Lower leg skin (tissue), 4 donors: ENCODE data around the gene CLASP1. TPM values are rescaled to one million over a fixed set of nuclear protein-coding genes. Genes with fewer than 3 reads are reported as not detected.

Source experiments
- DNase-seq, 2 donors: peaks; one replicate each; pipeline ENCODE4 v3.0.0-alpha.2; 2019; ENCODE audit warnings: low spot score in 2 of 2
- H3K4me3 ChIP-seq: fragments of 200-600 bp; sonication (generic); 2 replicates; pipeline ENCODE4 v1.5.1; 2017; ENCODE audit warnings: mild to moderate bottlenecking, low read depth; ENCODE audit not compliant: poor library complexity, severe bottlenecking
- POLR2A ChIP-seq, 2 donors: fragments of 450-650 bp; IDR thresholded peaks; one replicate each; pipeline ENCODE4 v1.6.1; 2016 to 2017; ENCODE audit warnings: antibody characterized with exemption in 2 of 2, mild to moderate bottlenecking in 1 of 2, moderate library complexity in 1 of 2
- WGBS, 2 donors: methylation state at CpG; one replicate each; pipeline ENCODE4 v1.1.5; 2018; 5-methylcytosine and 5-hydroxymethylcytosine counted together
- intact Hi-C: fragments of 100-400 bp; cut with DNase I; formaldehyde crosslinking; loops from one replicate; pipeline ENCODE4 v1.15.0; 2023; ENCODE audit warnings: low total_unique reads
- total RNA-seq, 4 donors: library from RNA; depleted of rRNA; stranded (reverse); fragments of >200 nt; gene quantifications; one replicate each; pipeline ENCODE4 v1.1.0, GENCODE V29; 2016
- TF ChIP-seq, protein P1 (sequence below), 3 donors: fragments of 450-650 bp; IDR thresholded peaks; one replicate each; pipeline ENCODE4 v1.5.1; 2016; ENCODE audit warnings: antibody characterized with exemption in 3 of 3, mild to moderate bottlenecking in 3 of 3, moderate library complexity in 2 of 3

The CLASP1 gene
- total RNA-seq, 4 donors from 2014 or later: 56.8 to 88.4 (median 69.0) TPM

DNA sequence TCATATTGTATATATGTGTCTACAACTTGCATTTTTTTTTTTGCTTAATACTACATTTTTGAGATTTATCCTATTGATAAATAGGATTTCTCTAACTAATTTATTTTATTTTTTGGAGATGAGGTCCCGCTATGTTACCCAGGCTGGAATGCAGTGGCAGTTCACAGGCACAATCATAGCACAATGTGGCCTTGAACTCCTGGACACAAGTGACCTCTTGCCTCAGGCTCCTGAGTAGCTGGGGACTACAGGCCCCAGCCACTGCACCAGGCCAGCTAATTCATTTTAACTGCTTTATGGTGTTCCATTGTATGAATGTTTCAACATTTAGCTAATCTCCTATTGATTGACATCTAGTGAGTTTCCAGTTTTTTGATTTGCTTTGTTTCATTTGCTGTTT lies 16.8 kb upstream of the CLASP1 start:
- 100% methylated on average over 1 of the region's 1 CpG for WGBS, 2 donors
- intact Hi-C loops: no loop called here
- H3K4me3 ChIP-seq: no peak overlapping the region
- TF ChIP-seq, protein P1, sequence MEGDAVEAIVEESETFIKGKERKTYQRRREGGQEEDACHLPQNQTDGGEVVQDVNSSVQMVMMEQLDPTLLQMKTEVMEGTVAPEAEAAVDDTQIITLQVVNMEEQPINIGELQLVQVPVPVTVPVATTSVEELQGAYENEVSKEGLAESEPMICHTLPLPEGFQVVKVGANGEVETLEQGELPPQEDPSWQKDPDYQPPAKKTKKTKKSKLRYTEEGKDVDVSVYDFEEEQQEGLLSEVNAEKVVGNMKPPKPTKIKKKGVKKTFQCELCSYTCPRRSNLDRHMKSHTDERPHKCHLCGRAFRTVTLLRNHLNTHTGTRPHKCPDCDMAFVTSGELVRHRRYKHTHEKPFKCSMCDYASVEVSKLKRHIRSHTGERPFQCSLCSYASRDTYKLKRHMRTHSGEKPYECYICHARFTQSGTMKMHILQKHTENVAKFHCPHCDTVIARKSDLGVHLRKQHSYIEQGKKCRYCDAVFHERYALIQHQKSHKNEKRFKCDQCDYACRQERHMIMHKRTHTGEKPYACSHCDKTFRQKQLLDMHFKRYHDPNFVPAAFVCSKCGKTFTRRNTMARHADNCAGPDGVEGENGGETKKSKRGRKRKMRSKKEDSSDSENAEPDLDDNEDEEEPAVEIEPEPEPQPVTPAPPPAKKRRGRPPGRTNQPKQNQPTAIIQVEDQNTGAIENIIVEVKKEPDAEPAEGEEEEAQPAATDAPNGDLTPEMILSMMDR (IDR thresholded peaks at IDR 0.05): no peak
- TF ChIP-seq POLR2A (IDR thresholded peaks at IDR 0.05): no peak
- DNase-seq: no peak

DNA sequence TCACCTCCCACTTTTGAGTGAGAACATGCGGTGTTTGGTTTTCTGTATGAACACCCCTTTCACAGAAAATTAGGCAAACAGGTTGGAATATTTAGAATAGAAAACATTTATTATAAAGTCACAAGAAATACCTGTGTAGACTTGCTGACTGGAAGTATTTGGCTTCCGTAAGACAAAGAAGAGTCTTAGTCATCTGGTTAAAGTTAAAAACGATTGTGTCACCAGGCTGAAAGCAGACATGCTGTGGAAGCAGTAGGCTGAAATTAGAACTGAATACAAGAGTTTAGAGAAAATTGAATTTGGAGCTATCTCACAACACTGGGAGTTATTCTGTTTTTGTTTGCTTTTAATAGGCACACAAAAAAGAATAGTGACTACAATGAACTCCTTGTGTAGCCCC lies 16.2 kb upstream of the CLASP1 start:
- no peak for TF ChIP-seq POLR2A (IDR thresholded peaks at IDR 0.05)
- TF ChIP-seq, protein P1 (IDR thresholded peaks at IDR 0.05): no peak
- intact Hi-C loops: no loop called here
- H3K4me3 ChIP-seq: no peak overlapping the region
- no peak for DNase-seq
- 39 to 46% methylated on average over 3 of the region's 3 CpGs for WGBS, 2 donors

DNA sequence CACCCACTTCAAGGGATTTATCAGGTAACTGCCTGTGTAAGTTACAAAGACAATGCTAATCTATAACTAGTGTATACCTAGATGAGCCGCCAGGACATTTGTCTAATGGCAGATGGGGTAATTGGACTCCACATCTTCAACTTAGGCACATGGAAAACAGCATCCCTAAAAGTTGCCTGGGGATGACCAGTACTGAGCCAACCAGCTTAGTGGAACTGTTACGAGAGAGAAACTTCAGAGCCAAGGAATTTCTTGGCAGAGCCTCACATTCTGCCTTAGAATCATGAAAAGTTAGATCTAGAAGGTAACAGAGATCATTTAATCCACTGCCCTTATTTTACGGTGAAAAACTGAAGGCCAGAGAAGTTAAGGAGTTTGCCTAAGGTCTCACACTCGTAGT lies 15.5 kb upstream of the CLASP1 start:
- 60 to 66% methylated on average over 4 of the region's 4 CpGs for WGBS, 2 donors

DNA sequence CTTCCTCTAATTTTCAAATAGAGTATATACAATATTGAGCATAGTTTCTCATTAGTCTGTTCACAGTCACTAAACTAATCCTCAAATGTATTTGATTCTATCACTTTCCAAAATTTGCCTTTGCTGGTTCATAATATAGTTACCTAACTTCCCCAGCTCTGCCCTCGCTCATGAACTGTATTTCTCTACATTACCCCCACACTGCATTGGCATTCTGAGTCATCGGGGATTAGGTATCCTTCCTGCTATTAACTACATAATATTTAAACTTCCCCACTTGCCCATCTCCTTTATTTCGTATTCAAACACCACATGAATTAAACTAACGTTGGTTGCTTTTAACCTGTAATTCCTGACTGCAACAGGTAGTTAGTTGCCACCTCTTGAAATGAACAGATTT lies 14.8 kb upstream of the CLASP1 start:
- intact Hi-C loops: loop anchor here (5.0 kb wide), 1 partner anchor 1323 kb away; no protein-coding TSS in a partner anchor
- WGBS, 2 donors: 90 to 93% methylated on average over 4 of the region's 4 CpGs
- TF ChIP-seq, protein P1 (IDR thresholded peaks at IDR 0.05): no peak
- no peak for TF ChIP-seq POLR2A (IDR thresholded peaks at IDR 0.05)
- DNase-seq: no peak
- H3K4me3 ChIP-seq: no peak overlapping the region

More for the DNA sequence above, 15.5 kb upstream of the CLASP1 start:
- no peak for TF ChIP-seq POLR2A (IDR thresholded peaks at IDR 0.05)
- TF ChIP-seq, protein P1 (IDR thresholded peaks at IDR 0.05): no peak
- H3K4me3 ChIP-seq: no peak overlapping the region
- intact Hi-C loops: loop anchor here (5.0 kb wide), 1 partner anchor 1323 kb away; no protein-coding TSS in a partner anchor
- no peak for DNase-seq

DNA sequence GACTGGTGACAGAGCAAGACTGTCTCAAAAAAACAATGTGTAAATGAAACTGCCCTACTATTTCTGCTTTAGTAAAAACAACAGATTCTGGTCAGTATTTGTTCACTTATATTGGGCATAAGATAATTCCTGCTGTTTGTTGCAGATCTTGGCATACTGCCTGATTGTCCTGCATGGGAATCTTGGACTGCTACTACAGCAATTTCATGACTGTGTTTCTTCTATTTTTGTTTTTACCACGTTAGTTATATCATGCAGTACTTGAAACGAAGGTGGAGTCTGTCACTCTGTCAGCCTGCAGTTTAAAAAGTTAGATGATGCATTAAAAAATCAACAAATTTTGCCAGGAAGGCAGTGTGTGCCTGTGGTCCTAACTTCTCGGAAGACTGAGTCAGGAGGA lies 14.2 kb upstream of the CLASP1 start:
- no peak overlapping the region for H3K4me3 ChIP-seq
- DNase-seq: no peak
- TF ChIP-seq POLR2A (IDR thresholded peaks at IDR 0.05): no peak
- TF ChIP-seq, protein P1 (IDR thresholded peaks at IDR 0.05): no peak
- WGBS, 2 donors: 63 to 78% methylated on average over 3 of the region's 3 CpGs
- intact Hi-C loops: loop anchor here (5.0 kb wide), 1 partner anchor 1324 kb away; no protein-coding TSS in a partner anchor

DNA sequence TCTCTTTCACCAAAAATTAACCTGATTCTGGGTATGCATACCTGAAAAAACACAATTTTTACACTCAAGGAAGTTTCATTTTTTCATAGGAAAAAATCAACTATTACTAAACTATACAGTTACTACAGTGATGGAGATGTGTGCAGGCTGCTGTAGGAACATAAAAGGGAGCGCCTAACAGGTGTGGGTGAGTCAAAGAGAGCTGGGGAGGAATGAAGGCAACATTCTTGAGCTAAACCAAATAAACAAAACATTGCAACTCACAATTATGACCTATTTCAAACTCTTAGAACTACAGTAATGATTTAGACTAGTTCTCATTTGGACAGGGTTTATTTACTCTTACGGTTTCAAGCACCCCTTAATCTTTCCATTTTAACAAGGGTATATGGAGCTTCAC lies 13.4 kb upstream of the CLASP1 start:
- no peak for DNase-seq
- no peak overlapping the region for H3K4me3 ChIP-seq
- TF ChIP-seq POLR2A (IDR thresholded peaks at IDR 0.05): no peak
- TF ChIP-seq, protein P1 (IDR thresholded peaks at IDR 0.05): no peak
- intact Hi-C loops: loop anchor here (5.0 kb wide), 1 partner anchor 1325 kb away; no protein-coding TSS in a partner anchor
- 88 to 96% methylated on average over 2 of the region's 2 CpGs for WGBS, 2 donors
